ENCODE measurements around the gene GTPBP4. TPM values are rescaled to one million over a fixed set of nuclear protein-coding genes. Genes with fewer than 3 reads are reported as not detected.

GTPBP4 gene
- total and polyA plus RNA-seq, 2 of the 8 experiments (the other 6 are each of a cell fraction or from before 2014, with no cell fraction given) = 16.9 to 98.1 TPM

DNA sequence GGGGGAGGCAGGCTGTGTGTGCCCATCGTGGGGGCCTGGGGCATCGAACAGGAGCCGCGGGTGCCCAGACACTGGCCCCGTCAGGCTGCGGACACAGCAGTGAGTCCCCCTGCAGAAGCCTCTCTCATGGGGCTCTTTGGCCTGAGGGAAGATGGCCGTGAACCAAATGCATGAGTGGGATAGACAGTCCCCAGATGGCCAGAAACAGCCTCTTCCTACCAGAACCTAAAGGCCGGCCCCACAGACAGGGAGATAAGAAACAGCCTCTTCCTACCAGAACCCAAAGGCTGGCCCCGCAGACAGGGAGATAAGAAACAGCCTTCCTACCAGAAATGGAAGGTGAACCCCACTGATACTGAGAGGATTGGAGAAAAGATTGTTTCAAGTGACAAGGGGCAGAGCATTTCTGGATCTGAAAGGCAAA is 20.8 kb downstream of the GTPBP4 start:
- Histone ChIP-seq H2BK5ac (ENCODE audit: low read depth, low read length) (no peak overlapping the region), H3K79me2 (ENCODE audit: control insufficient read depth in 1 of 2, insufficient read depth in 2 of 2, low read length in 2 of 2) (peaks cover 0 to 6% of the 10 kb centered on the region in 2 experiments; a peak in 1 of 4 replicates), H2BK120ac (replicated peaks; ENCODE audit: low read depth, low read length) (no peak overlapping the region), H3K9ac (replicated peaks in 1 of 4; ENCODE audit: extremely low read depth in 1 of 4, low read depth in 3 of 4, low read length in 3 of 4) (no peak overlapping the region), H3K23ac (ENCODE audit: insufficient read length) (no peak overlapping the region), H2BK20ac (ENCODE audit: low read length) (no peak overlapping the region), H3K9me3 (ENCODE audit: insufficient read depth in 2 of 2, low read depth in 1 of 2, low read length in 1 of 2) (no peaks in the 10 kb centered on the region), H3K4me3 (ENCODE audit: extremely low read depth in 1 of 4, insufficient read depth in 2 of 4, low read depth in 3 of 4, low read length in 4 of 4) (no peak overlapping the region), H3K23me2 (ENCODE audit: low read depth, low read length) (no peaks in the 10 kb centered on the region), H2BK12ac (ENCODE audit: low read depth, low read length) (no peak overlapping the region), H4K91ac (replicated peaks; ENCODE audit: insufficient read length, low read length) (no peak overlapping the region), H4K20me1 (replicated peaks in 1 of 2; ENCODE audit: control insufficient read depth in 1 of 2, insufficient read depth in 2 of 2, low read length in 2 of 2) (peaks cover 6 to 15% of the 10 kb centered on the region in 2 experiments), H3K79me1 (ENCODE audit: low read depth, low read length) (peaks cover 5% of the 10 kb centered on the region), H3K4me2 (ENCODE audit: insufficient read depth in 1 of 2, low read depth in 2 of 2, low read length in 2 of 2) (no peak overlapping the region), H4K5ac (ENCODE audit: insufficient read length, low read depth, low read length) (no peak overlapping the region), H3K27ac (ENCODE audit: low read depth, low read length) (no peak overlapping the region), H2BK15ac (ENCODE audit: low read length) (no peak overlapping the region), H2AFZ (ENCODE audit: low read length) (no peak overlapping the region), H3K27me3 (replicated peaks in 1 of 4; ENCODE audit: control insufficient read depth in 3 of 4, extremely low read depth in 1 of 4, insufficient read depth in 3 of 4, low read length in 3 of 4) (no peaks in the 10 kb centered on the region), H3K4ac (replicated peaks; ENCODE audit: insufficient read length, low read depth, low read length) (no peak overlapping the region), H3K4me1 (replicated peaks in 1 of 4; ENCODE audit: control insufficient read depth in 3 of 4, insufficient read depth in 4 of 4, low read length in 3 of 4) (no peaks in the 10 kb centered on the region), H2AK5ac (ENCODE audit: low read depth, low read length) (no peak overlapping the region), H3K14ac (ENCODE audit: insufficient read length) (no peak overlapping the region), H3K18ac (ENCODE audit: extremely low read depth, low read length) (no peak overlapping the region), H3K36me3 (ENCODE audit: control insufficient read depth in 2 of 4, insufficient read depth in 4 of 4, low read length in 3 of 4) (peaks cover 61 to 93% (median 82%) of the 10 kb centered on the region in 4 experiments), H4K8ac (ENCODE audit: extremely low read depth, insufficient read depth, low read length) (no peak overlapping the region; the same call in 1 of the 2 replicates), H3K56ac (replicated peaks; ENCODE audit: insufficient read length, low read depth, low read length) (no peak overlapping the region)
- DNase-seq (ENCODE audit: low read depth in 1 of 2, low spot score in 2 of 2) = no peak
- POLR2A ChIA-PET (ENCODE audit: partially characterized antibody) = interaction anchor here (1.0 to 1.6 kb wide), 3 partner anchors 11 to 40 kb away, joined by 3 to 6 read pairs (median 4); partner anchors contain the start of gene IDI1
- 93% methylated on average over 9 of the region's 9 CpGs; no CpG with 5 or more reads in 1 of the 2 experiments for WGBS, 2 experiments (ENCODE audit: extremely low coverage in 1 of 2, insufficient coverage in 1 of 2, insufficient read length in 1 of 2, insufficient replicate concordance in 2 of 2, low coverage in 1 of 2, low lambda C conversion rate in 2 of 2, missing lambda C conversion rate in 1 of 2)
- no peak for FAIRE-seq
- CTCF ChIA-PET (ENCODE audit: partially characterized antibody) = no interaction called here
- TF ChIP-seq, protein P1, sequence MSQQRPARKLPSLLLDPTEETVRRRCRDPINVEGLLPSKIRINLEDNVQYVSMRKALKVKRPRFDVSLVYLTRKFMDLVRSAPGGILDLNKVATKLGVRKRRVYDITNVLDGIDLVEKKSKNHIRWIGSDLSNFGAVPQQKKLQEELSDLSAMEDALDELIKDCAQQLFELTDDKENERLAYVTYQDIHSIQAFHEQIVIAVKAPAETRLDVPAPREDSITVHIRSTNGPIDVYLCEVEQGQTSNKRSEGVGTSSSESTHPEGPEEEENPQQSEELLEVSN (IDR thresholded peaks at IDR 0.05) = no peak
- TF ChIP-seq RXRA (IDR thresholded peaks at IDR 0.05; ENCODE audit: insufficient read depth, low read depth, low read length) = no peak
- no peak for TF ChIP-seq SAP30 (IDR thresholded peaks at IDR 0.05; ENCODE audit: insufficient read depth, insufficient replicate concordance, low read length)
- TF ChIP-seq YY1 (IDR thresholded peaks at IDR 0.05; ENCODE audit: low read depth, low read length) = no peak
- TF ChIP-seq ASH2L (IDR thresholded peaks at IDR 0.05; ENCODE audit: low read length) = no peak
- no peak for TF ChIP-seq SIX5 (IDR thresholded peaks at IDR 0.05; ENCODE audit: low read depth, low read length)
- TF ChIP-seq RAD21 (IDR thresholded peaks at IDR 0.05 in 1 of 2, conservative IDR thresholded peaks at IDR 0.05 in 1 of 2; ENCODE audit: low read depth in 2 of 2, low read length in 2 of 2) = no peak
- no peak for TF ChIP-seq KDM4A (IDR thresholded peaks at IDR 0.05; ENCODE audit: low read depth, low read length, severe bottlenecking)
- TF ChIP-seq EP300 (IDR thresholded peaks at IDR 0.05; ENCODE audit: borderline replicate concordance in 1 of 2, low read depth in 2 of 2, low read length in 2 of 2) = no peak
- no peak for TF ChIP-seq CBX5 (IDR thresholded peaks at IDR 0.05; ENCODE audit: low read depth, low read length)
- TF ChIP-seq HDAC6 (IDR thresholded peaks at IDR 0.05; ENCODE audit: low read depth, low read length) = no peak

Data from H1 (cell line).